HepG2 (cell line): ENCODE measurements around the gene ESYT2. TPM values are rescaled to one million over a fixed set of nuclear protein-coding genes. Genes with fewer than 3 reads are reported as not detected.

Source experiments
- AHR ChIP-seq: IDR thresholded peaks from 2 replicates; pipeline ENCODE4 v1.6.1; 2018; ENCODE audit warnings: missing genetic modification reagents, missing compliant biosample characterization
- AKAP8 ChIP-seq: sonication (generic); formaldehyde crosslinking; IDR thresholded peaks from 2 replicates; pipeline ENCODE4 v1.5.1; 2020; ENCODE audit warnings: mild to moderate bottlenecking, missing genetic modification reagents
- ARID5B ChIP-seq: IDR thresholded peaks from 2 replicates; pipeline ENCODE4 v1.4.0; 2020; ENCODE audit warnings: mild to moderate bottlenecking, missing genetic modification reagents
- DPF2 ChIP-seq: sonication (generic); formaldehyde crosslinking; IDR thresholded peaks from 2 replicates; pipeline ENCODE4 v1.4.0; 2020; ENCODE audit warnings: mild to moderate bottlenecking, low read depth, missing genetic modification reagents, borderline replicate concordance
- E2F1 ChIP-seq: sonication (generic); formaldehyde crosslinking; IDR thresholded peaks from 2 replicates; pipeline ENCODE4 v1.5.0; 2020; ENCODE audit warnings: missing genetic modification reagents
- GABPB1 ChIP-seq: IDR thresholded peaks from 2 replicates; pipeline ENCODE4 v1.6.1; 2016; ENCODE audit warnings: mild to moderate bottlenecking, missing genetic modification reagents, moderate library complexity, missing compliant biosample characterization
- GATAD2A ChIP-seq: IDR thresholded peaks from 2 replicates; pipeline ENCODE4 v1.6.1; 2016
- KDM5B ChIP-seq: sonication (generic); formaldehyde crosslinking; IDR thresholded peaks from 2 replicates; pipeline ENCODE4 v1.4.0; 2020; ENCODE audit warnings: missing genetic modification reagents, mild to moderate bottlenecking, borderline replicate concordance
- KMT2B ChIP-seq: IDR thresholded peaks from 2 replicates; pipeline ENCODE4 v1.6.1; 2016; ENCODE audit warnings: missing genetic modification reagents, missing compliant biosample characterization
- RXRA ChIP-seq: sonication (generic); formaldehyde crosslinking; IDR thresholded peaks from 2 replicates; pipeline ENCODE4 v1.5.1; 2020; ENCODE audit warnings: missing genetic modification reagents
- TEAD3 ChIP-seq: optimal IDR thresholded peaks from 2 replicates; pipeline ENCODE3; 2016; ENCODE audit warnings: borderline replicate concordance
- ZBTB38 ChIP-seq: sonication (generic); formaldehyde crosslinking; IDR thresholded peaks from 2 replicates; pipeline ENCODE4 v1.5.1; 2020; ENCODE audit warnings: mild to moderate bottlenecking, missing genetic modification reagents
- ZNF260 ChIP-seq: sonication (generic); formaldehyde crosslinking; IDR thresholded peaks from 2 replicates; pipeline ENCODE4 v1.4.0; 2020; ENCODE audit warnings: missing genetic modification reagents, low read depth, mild to moderate bottlenecking, borderline replicate concordance
- ZNF280D ChIP-seq: sonication (generic); formaldehyde crosslinking; IDR thresholded peaks from 2 replicates; pipeline ENCODE4 v1.5.1; 2020; ENCODE audit warnings: mild to moderate bottlenecking, missing genetic modification reagents
- ZNF292 ChIP-seq: sonication (generic); formaldehyde crosslinking; IDR thresholded peaks from 2 replicates; pipeline ENCODE4 v1.8.1; 2022; ENCODE audit warnings: mild to moderate bottlenecking, low read depth, missing genetic modification reagents, borderline replicate concordance
- ZNF558 ChIP-seq: sonication (generic); formaldehyde crosslinking; IDR thresholded peaks from 2 replicates; pipeline ENCODE4 v1.9.0; 2022; ENCODE audit warnings: mild to moderate bottlenecking, missing genetic modification reagents, borderline replicate concordance
- ZNF570 ChIP-seq: sonication (generic); formaldehyde crosslinking; IDR thresholded peaks from 2 replicates; pipeline ENCODE4 v1.4.0; 2020; ENCODE audit warnings: mild to moderate bottlenecking, missing genetic modification reagents, borderline replicate concordance
- ZNF678 ChIP-seq: sonication (generic); formaldehyde crosslinking; IDR thresholded peaks from 2 replicates; pipeline ENCODE4 v1.4.0; 2020; ENCODE audit warnings: mild to moderate bottlenecking, missing genetic modification reagents
- ZNF790 ChIP-seq: sonication (generic); formaldehyde crosslinking; IDR thresholded peaks from 2 replicates; pipeline ENCODE4 v1.8.0; 2022; ENCODE audit warnings: missing genetic modification reagents, mild to moderate bottlenecking, borderline replicate concordance
- polyA plus RNA-seq, 8 experiments: library from polyadenylated mRNA; depleted of rRNA in 3 of 8; stranded (reverse) in 7 of 8; unstranded in 1 of 8; fragments of >200 nt; fragmentation: Illumina TruSeq in 4 of 8; extraction: Trizol in 4 of 8; gene quantifications; 2 replicates each; pipeline versions ENCODE4 v1.2.1 to v1.2.3, GENCODE V29; 2011 to 2016; ENCODE audit warnings: low read depth in 4 of 8, missing spikeins in 1 of 8, mixed read lengths in 1 of 8; ENCODE audit not compliant: insufficient read depth in 1 of 8
- total RNA-seq, 5 experiments: library from RNA; depleted of rRNA; stranded (reverse); fragments of >200 nt; fragmentation: Illumina TruSeq; extraction: Trizol; gene quantifications; 2 replicates each; pipeline ENCODE4 v1.2.3, GENCODE V29; 2016; ENCODE audit warnings: low read depth in 1 of 5

Gene ESYT2
- total and polyA plus RNA-seq, 2 of the 13 experiments (the other 11 are each of a cell fraction or from before 2014, with no cell fraction given): 28.5 to 37.3 TPM

GRCh38 chr7:158818325-158819213 is 10.7 kb downstream of the ESYT2 start (continued):
- TF ChIP-seq DPF2 (CRISPR knock-in tag): no peak; the same call in 1 of the 2 replicates
- no peak for TF ChIP-seq ZNF678 (CRISPR knock-in tag)
- peak; percentile 69 for TF ChIP-seq ZNF280D (CRISPR knock-in tag)
- TF ChIP-seq ARID5B (CRISPR knock-in tag): peak; percentile 76; the same call in 1 of the 2 replicates
- TF ChIP-seq ZNF260 (CRISPR knock-in tag): no peak
- TF ChIP-seq ZNF558: no peak
- peak; percentile 90; the same call in 1 of the 2 replicates for TF ChIP-seq KDM5B (CRISPR knock-in tag)
- peak; percentile 92 for TF ChIP-seq RXRA (CRISPR knock-in tag)
- peak; percentile 53; the same call in 1 of the 2 replicates for TF ChIP-seq ZNF790
- TF ChIP-seq ZNF292: peak; percentile 98
- 0 out of 2 replicates have a peak, but pooled peaks have one; percentile 42 for TF ChIP-seq E2F1
- peak; percentile 91 for TF ChIP-seq ZBTB38 (CRISPR knock-in tag)
- TF ChIP-seq AHR (CRISPR knock-in tag): 0 out of 2 replicates have a peak, but pooled peaks have one; percentile 55
- peak; percentile 77; the same call in 1 of the 2 replicates for TF ChIP-seq GATAD2A (CRISPR knock-in tag)
- TF ChIP-seq KMT2B (CRISPR knock-in tag): peak; percentile 64; the same call in 1 of the 2 replicates
- peak; percentile 98 for TF ChIP-seq TEAD3 (CRISPR knock-in tag)
- TF ChIP-seq GABPB1: peak; percentile 36; the same call in 1 of the 2 replicates
- no peak; the same call in none of the 2 replicates for TF ChIP-seq AKAP8 (CRISPR knock-in tag)
- no peak for TF ChIP-seq ZNF570 (CRISPR knock-in tag)
